Fibroblast of the aortic adventitia (primary cell): ENCODE results near the gene UTP11. TPM values are rescaled to one million over a fixed set of nuclear protein-coding genes. Genes with fewer than 3 reads are reported as not detected.
"Not testable (repeated sequence)": the region's sequence is repeated elsewhere in the genome, so short reads cannot be mapped to it uniquely, and the experiment has no call there.

ENCODE experiments used
- DNase-seq: peaks from one replicate; pipeline ENCODE4 v3.0.0-alpha.2; 2010; ENCODE audit warnings: low read depth
- H3K4me3 ChIP-seq: 2 replicates; pipeline ENCODE4 v1.5.1; 2011; ENCODE audit warnings: low read depth, mild to moderate bottlenecking, control low read depth, low read length, moderate library complexity
- CTCF ChIP-seq: IDR thresholded peaks from 2 replicates; pipeline ENCODE4 v1.5.1; 2011; ENCODE audit warnings: mild to moderate bottlenecking, low read length, control low read depth, inconsistent platforms; ENCODE audit not compliant: insufficient read depth
- total RNA-seq: library from RNA; depleted of rRNA; stranded (reverse); fragments of >200 nt; gene quantifications from 2 replicates; pipeline ENCODE4 v1.2.3, GENCODE V29; 2012; ENCODE audit warnings: low replicate concordance

The UTP11 gene
- total RNA-seq: 23.1 and 68.1 TPM in 2 replicates

- DNase-seq: peak; percentile 100
- no peak for TF ChIP-seq CTCF
- peak within 1 kb of the TSS; percentile 93 for H3K4me3 ChIP-seq
Measured at GRCh38 chr1:38012363-38013226, at the start of gene UTP11. Gene UTP11, plus strand, starts transcription at chr1:38012734. Its CDS starts 69 bp downstream, at chr1:38012803.

GRCh38 chr1:37964106-37964505 is 48.4 kb upstream of the UTP11 start:
- DNase-seq, H3K4me3 ChIP-seq: not testable (repeated sequence)

GRCh38 chr1:37965301-37965700 is 47.2 kb upstream of the UTP11 start:
- DNase-seq: no peak
- H3K4me3 ChIP-seq: no peak overlapping the region
- no peak for TF ChIP-seq CTCF

GRCh38 chr1:37973684-37974083 is 38.9 kb upstream of the UTP11 start:
- H3K4me3 ChIP-seq, DNase-seq: not testable (repeated sequence)

GRCh38 chr1:37974567-37974966 is 38.0 kb upstream of the UTP11 start:
- H3K4me3 ChIP-seq: no peak overlapping the region
- no peak for TF ChIP-seq CTCF
- DNase-seq: no peak

GRCh38 chr1:37975083-37975482 is 37.5 kb upstream of the UTP11 start:
- DNase-seq: peak; percentile 69
- TF ChIP-seq CTCF: peak; percentile 60
- not testable (repeated sequence) for H3K4me3 ChIP-seq

- no peak for TF ChIP-seq CTCF
- H3K4me3 ChIP-seq: no peak overlapping the region
- DNase-seq: no peak
Measured at GRCh38 chr1:37978541-37978940, 34.0 kb upstream of the UTP11 start.

- DNase-seq: no peak
- H3K4me3 ChIP-seq: no peak overlapping the region
- no peak for TF ChIP-seq CTCF
Measured at GRCh38 chr1:37983546-37983945, 29.0 kb upstream of the UTP11 start.
